ENCODE data around the gene GNG3. TPM values are rescaled to one million over a fixed set of nuclear protein-coding genes. Genes with fewer than 3 reads are reported as not detected.

The GNG3 gene
- total RNA-seq, 1 experiment from 2014 or later: not detected

GRCh38 chr11:62665599-62666258 lies 41.7 kb upstream of the GNG3 start (continued):
- TF ChIP-seq, protein P1, sequence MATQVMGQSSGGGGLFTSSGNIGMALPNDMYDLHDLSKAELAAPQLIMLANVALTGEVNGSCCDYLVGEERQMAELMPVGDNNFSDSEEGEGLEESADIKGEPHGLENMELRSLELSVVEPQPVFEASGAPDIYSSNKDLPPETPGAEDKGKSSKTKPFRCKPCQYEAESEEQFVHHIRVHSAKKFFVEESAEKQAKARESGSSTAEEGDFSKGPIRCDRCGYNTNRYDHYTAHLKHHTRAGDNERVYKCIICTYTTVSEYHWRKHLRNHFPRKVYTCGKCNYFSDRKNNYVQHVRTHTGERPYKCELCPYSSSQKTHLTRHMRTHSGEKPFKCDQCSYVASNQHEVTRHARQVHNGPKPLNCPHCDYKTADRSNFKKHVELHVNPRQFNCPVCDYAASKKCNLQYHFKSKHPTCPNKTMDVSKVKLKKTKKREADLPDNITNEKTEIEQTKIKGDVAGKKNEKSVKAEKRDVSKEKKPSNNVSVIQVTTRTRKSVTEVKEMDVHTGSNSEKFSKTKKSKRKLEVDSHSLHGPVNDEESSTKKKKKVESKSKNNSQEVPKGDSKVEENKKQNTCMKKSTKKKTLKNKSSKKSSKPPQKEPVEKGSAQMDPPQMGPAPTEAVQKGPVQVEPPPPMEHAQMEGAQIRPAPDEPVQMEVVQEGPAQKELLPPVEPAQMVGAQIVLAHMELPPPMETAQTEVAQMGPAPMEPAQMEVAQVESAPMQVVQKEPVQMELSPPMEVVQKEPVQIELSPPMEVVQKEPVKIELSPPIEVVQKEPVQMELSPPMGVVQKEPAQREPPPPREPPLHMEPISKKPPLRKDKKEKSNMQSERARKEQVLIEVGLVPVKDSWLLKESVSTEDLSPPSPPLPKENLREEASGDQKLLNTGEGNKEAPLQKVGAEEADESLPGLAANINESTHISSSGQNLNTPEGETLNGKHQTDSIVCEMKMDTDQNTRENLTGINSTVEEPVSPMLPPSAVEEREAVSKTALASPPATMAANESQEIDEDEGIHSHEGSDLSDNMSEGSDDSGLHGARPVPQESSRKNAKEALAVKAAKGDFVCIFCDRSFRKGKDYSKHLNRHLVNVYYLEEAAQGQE (IDR thresholded peaks at IDR 0.05; ENCODE audit: low read depth): no peak
- TF ChIP-seq POLR2AphosphoS5 (IDR thresholded peaks at IDR 0.05; ENCODE audit: low read depth, low read length): peak; percentile 54; the same call in 1 of the 2 replicates
- TF ChIP-seq EGR1 (IDR thresholded peaks at IDR 0.05; ENCODE audit: low read depth): no peak
- no peak for TF ChIP-seq SRF (IDR thresholded peaks at IDR 0.05; ENCODE audit: low read depth)
- no peak for TF ChIP-seq ZNF274 (IDR thresholded peaks at IDR 0.05; ENCODE audit: low read depth, low read length)
- TF ChIP-seq CEBPB (IDR thresholded peaks at IDR 0.05; ENCODE audit: low read depth): no peak
- TF ChIP-seq, protein P2, sequence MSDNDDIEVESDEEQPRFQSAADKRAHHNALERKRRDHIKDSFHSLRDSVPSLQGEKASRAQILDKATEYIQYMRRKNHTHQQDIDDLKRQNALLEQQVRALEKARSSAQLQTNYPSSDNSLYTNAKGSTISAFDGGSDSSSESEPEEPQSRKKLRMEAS (IDR thresholded peaks at IDR 0.05): no peak
- TF ChIP-seq, protein P3, sequence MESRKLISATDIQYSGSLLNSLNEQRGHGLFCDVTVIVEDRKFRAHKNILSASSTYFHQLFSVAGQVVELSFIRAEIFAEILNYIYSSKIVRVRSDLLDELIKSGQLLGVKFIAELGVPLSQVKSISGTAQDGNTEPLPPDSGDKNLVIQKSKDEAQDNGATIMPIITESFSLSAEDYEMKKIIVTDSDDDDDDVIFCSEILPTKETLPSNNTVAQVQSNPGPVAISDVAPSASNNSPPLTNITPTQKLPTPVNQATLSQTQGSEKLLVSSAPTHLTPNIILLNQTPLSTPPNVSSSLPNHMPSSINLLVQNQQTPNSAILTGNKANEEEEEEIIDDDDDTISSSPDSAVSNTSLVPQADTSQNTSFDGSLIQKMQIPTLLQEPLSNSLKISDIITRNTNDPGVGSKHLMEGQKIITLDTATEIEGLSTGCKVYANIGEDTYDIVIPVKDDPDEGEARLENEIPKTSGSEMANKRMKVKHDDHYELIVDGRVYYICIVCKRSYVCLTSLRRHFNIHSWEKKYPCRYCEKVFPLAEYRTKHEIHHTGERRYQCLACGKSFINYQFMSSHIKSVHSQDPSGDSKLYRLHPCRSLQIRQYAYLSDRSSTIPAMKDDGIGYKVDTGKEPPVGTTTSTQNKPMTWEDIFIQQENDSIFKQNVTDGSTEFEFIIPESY (IDR thresholded peaks at IDR 0.05; ENCODE audit: extremely low read depth, insufficient replicate concordance, low read length): no peak
- no peak for TF ChIP-seq TCF7L2 (IDR thresholded peaks at IDR 0.05; ENCODE audit: borderline replicate concordance, extremely low read depth, insufficient read depth, insufficient read length)
- TF ChIP-seq JUND (IDR thresholded peaks at IDR 0.05): no peak

Data from HCT116 (cell line).